Gastroesophageal sphincter (tissue), 4 donors: ENCODE data around the gene MEGF11. TPM values are rescaled to one million over a fixed set of nuclear protein-coding genes. Genes with fewer than 3 reads are reported as not detected.

Experiments
- ATAC-seq: fragments of 150-250 bp; one replicate; pipeline ENCODE4 v1.9.1; 2016; ENCODE audit warnings: mild to moderate bottlenecking, moderate library complexity
- H3K27ac ChIP-seq, 4 donors: fragments of 200-600 bp; sonication (generic) in 3 of 4; 1 replicate in 3 of 4; 2 replicates in 1 of 4; pipeline ENCODE4 v1.5.1; 2016 to 2019
- H3K27me3 ChIP-seq: fragments of 200-600 bp; sonication (generic); one replicate; pipeline ENCODE4 v1.5.1; 2019
- H3K36me3 ChIP-seq, 2 donors: fragments of 200-600 bp; sonication (generic); one replicate each; pipeline ENCODE4 v1.5.1; 2019; ENCODE audit warnings: control low read depth in 1 of 2
- H3K4me1 ChIP-seq, 3 donors: fragments of 200-600 bp; sonication (generic); 1 replicate in 2 of 3; 2 replicates in 1 of 3; pipeline ENCODE4 v1.5.1; 2016 to 2019; ENCODE audit warnings: control low read depth in 2 of 3
- H3K4me3 ChIP-seq, 2 donors: fragments of 200-600 bp; sonication (generic); one replicate each; pipeline ENCODE4 v1.5.1; 2019; ENCODE audit warnings: mild to moderate bottlenecking in 1 of 2, moderate library complexity in 1 of 2
- H3K9me3 ChIP-seq, 3 donors: fragments of 200-600 bp; sonication (generic); one replicate each; pipeline ENCODE4 v1.5.1; 2017 to 2019; ENCODE audit warnings: control low read depth in 2 of 3
- EP300 ChIP-seq: sonication (generic); formaldehyde crosslinking; IDR thresholded peaks from one replicate; pipeline ENCODE4 v1.6.1; 2017; ENCODE audit warnings: antibody characterized with exemption, mild to moderate bottlenecking
- POLR2A ChIP-seq, 2 donors: fragments of 450-650 bp; IDR thresholded peaks; one replicate each; pipeline ENCODE4 v1.6.1; 2017; ENCODE audit warnings: antibody characterized with exemption in 2 of 2, mild to moderate bottlenecking in 2 of 2, moderate library complexity in 1 of 2
- POLR2AphosphoS5 ChIP-seq: sonication (generic); formaldehyde crosslinking; IDR thresholded peaks from one replicate; pipeline ENCODE4 v1.6.1; 2017; ENCODE audit warnings: antibody characterized with exemption
- WGBS, 2 donors: methylation state at CpG; one replicate each; pipeline ENCODE4 v1.1.5; 2018; ENCODE audit warnings: low coverage in 1 of 2; 5-methylcytosine and 5-hydroxymethylcytosine counted together
- total RNA-seq, 4 donors: library from RNA; depleted of rRNA; stranded (reverse); fragments of >200 nt; gene quantifications; one replicate each; pipeline ENCODE4 v1.1.0, GENCODE V29; 2016
- TF ChIP-seq, protein P1 (sequence below), 4 experiments: fragments of 200-600 bp in 2 of 4; fragments of 450-650 bp in 2 of 4; sonication (generic) in 1 of 4; IDR thresholded peaks; one replicate each; pipeline ENCODE4 v1.5.1; 2017 to 2019; ENCODE audit warnings: antibody characterized with exemption in 4 of 4, mild to moderate bottlenecking in 2 of 4, moderate library complexity in 2 of 4

Gene MEGF11
- total RNA-seq, 4 donors from 2014 or later = 0.08 TPM; not detected in 3

DNA sequence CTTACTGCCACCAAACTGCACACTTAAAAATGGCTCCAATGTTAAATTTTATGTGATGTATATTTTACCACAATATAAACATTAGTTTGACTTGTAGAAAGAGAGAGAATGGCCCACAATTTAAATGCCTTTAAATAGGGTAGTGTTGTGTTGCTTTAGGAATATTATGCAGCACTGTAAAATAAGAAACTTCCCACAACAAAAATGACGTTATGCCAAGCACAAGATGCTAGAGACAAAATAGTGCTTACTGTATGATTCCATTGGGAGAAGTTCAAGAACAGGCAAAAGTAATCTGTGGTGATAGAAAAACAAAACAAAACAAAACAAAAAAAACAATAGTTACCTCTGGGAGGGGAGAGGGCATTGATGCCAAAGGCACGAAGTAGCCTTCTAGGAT lies 91.3 kb downstream of the MEGF11 start:
- TF ChIP-seq POLR2A (IDR thresholded peaks at IDR 0.05) (no peak), POLR2AphosphoS5 (no peak), EP300 (no peak)
- TF ChIP-seq, protein P1, sequence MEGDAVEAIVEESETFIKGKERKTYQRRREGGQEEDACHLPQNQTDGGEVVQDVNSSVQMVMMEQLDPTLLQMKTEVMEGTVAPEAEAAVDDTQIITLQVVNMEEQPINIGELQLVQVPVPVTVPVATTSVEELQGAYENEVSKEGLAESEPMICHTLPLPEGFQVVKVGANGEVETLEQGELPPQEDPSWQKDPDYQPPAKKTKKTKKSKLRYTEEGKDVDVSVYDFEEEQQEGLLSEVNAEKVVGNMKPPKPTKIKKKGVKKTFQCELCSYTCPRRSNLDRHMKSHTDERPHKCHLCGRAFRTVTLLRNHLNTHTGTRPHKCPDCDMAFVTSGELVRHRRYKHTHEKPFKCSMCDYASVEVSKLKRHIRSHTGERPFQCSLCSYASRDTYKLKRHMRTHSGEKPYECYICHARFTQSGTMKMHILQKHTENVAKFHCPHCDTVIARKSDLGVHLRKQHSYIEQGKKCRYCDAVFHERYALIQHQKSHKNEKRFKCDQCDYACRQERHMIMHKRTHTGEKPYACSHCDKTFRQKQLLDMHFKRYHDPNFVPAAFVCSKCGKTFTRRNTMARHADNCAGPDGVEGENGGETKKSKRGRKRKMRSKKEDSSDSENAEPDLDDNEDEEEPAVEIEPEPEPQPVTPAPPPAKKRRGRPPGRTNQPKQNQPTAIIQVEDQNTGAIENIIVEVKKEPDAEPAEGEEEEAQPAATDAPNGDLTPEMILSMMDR (IDR thresholded peaks at IDR 0.05) = no peak
- H3K27ac ChIP-seq = no peak overlapping the region
- WGBS, 2 donors = 50 to 94% methylated on average over 2 of the region's 2 CpGs
- no peaks in the 10 kb centered on the region for H3K27me3 ChIP-seq
- no peak overlapping the region for H3K4me3 ChIP-seq
- ATAC-seq = no peak
- no peaks in the 10 kb centered on the region for H3K36me3 ChIP-seq
- no peaks in the 10 kb centered on the region for H3K9me3 ChIP-seq
- H3K4me1 ChIP-seq = no peaks in the 10 kb centered on the region

DNA sequence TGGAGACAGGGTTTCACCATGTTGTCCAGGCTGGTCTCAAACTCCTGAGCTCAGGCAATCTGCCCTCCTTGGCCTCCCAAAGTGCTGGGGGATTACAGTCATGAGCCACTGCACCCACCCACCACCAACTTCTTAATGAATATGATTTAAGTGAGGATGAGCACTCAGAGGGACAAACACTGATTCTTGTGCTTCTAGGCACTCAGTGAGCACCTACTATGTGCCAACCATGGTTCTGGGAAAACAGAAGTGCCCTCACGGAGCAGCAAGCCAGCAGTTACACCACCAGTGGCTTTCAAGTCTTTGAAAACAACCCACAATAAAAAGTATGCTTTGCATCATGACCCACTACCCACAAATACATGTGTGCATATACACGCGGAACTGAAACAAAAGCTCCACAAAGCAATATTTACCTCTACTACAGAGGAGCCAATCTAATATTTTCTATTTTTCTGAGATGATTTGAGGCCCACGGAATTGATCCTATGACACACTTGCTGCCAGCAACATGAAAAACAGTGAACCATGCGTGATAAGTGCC lies 91.9 kb downstream of the MEGF11 start:
- H3K9me3 ChIP-seq = no peaks in the 10 kb centered on the region
- H3K27ac ChIP-seq = no peak overlapping the region
- no peak for ATAC-seq
- TF ChIP-seq POLR2AphosphoS5 = no peak
- TF ChIP-seq, protein P1 (IDR thresholded peaks at IDR 0.05) = no peak
- no peak for TF ChIP-seq POLR2A (IDR thresholded peaks at IDR 0.05)
- no peak for TF ChIP-seq EP300
- H3K4me3 ChIP-seq = no peak overlapping the region
- H3K36me3 ChIP-seq = no peaks in the 10 kb centered on the region
- 89 to 91% methylated on average over 4 to 5 of the region's 5 CpGs for WGBS, 2 donors
- peaks cover 6% of the 10 kb centered on the region for H3K27me3 ChIP-seq
- no peaks in the 10 kb centered on the region for H3K4me1 ChIP-seq

DNA sequence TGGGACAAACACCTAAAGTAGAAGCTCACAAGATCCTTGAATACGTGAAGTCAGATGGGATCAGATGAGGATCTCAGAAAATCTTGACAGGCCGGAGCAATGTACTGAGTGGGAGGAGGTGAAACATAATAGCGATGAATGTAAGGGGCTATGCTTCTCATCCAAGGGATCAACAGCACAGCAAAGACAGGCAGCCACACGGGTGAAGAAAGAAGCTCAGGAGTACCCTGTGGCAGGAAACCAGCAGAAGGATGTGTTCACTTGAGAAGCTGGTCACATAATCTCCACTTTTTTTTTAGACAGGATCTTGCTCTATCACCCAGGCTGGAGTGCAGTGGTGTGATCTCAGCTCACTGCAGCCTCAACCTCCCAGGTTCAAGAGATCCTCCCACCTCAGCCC lies 92.4 kb downstream of the MEGF11 start:
- no peak overlapping the region for H3K27ac ChIP-seq
- no peak overlapping the region for H3K4me3 ChIP-seq
- WGBS, 2 donors = 68% methylated on average over 4 of the region's 4 CpGs; no CpG with 5 or more reads in 1 of the 2 donors
- TF ChIP-seq POLR2A (IDR thresholded peaks at IDR 0.05) (no peak), POLR2AphosphoS5 (no peak), EP300 (no peak)
- TF ChIP-seq, protein P1 (IDR thresholded peaks at IDR 0.05) = no peak
- no peaks in the 10 kb centered on the region for H3K4me1 ChIP-seq
- no peak for ATAC-seq
- no peaks in the 10 kb centered on the region for H3K36me3 ChIP-seq
- no peaks in the 10 kb centered on the region for H3K9me3 ChIP-seq
- H3K27me3 ChIP-seq = peaks cover 11% of the 10 kb centered on the region

DNA sequence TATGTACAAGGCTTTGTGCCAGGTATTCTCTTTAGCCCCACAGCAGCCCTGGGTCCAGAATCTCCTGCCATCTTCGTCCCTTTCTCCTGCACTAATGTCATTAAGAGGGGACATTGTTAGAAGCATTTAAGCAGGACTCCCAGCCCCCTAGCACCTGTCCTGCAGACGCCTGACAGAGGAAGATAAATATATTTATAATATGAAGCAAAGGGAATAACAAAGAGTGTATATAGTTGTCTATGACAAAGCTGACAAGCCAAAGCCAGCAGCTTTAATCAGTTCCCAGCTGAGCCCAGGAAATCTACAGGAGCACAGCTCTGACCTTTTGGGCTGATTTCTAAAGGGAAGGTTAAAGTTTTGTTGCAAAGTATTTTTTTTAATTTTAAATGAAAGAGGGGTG lies 96.0 kb downstream of the MEGF11 start:
- no peak for ATAC-seq
- Histone ChIP-seq H3K4me1 (no peaks in the 10 kb centered on the region), H3K27me3 (peaks cover 46% of the 10 kb centered on the region), H3K27ac (no peak overlapping the region), H3K4me3 (no peak overlapping the region), H3K9me3 (no peaks in the 10 kb centered on the region), H3K36me3 (no peaks in the 10 kb centered on the region)
- WGBS, 2 donors = 0% methylated on average over 1 of the region's 2 CpGs; no CpG with 5 or more reads in 1 of the 2 donors
- TF ChIP-seq EP300 (no peak), POLR2A (IDR thresholded peaks at IDR 0.05) (no peak), POLR2AphosphoS5 (no peak)
- TF ChIP-seq, protein P1 (IDR thresholded peaks at IDR 0.05) = no peak

DNA sequence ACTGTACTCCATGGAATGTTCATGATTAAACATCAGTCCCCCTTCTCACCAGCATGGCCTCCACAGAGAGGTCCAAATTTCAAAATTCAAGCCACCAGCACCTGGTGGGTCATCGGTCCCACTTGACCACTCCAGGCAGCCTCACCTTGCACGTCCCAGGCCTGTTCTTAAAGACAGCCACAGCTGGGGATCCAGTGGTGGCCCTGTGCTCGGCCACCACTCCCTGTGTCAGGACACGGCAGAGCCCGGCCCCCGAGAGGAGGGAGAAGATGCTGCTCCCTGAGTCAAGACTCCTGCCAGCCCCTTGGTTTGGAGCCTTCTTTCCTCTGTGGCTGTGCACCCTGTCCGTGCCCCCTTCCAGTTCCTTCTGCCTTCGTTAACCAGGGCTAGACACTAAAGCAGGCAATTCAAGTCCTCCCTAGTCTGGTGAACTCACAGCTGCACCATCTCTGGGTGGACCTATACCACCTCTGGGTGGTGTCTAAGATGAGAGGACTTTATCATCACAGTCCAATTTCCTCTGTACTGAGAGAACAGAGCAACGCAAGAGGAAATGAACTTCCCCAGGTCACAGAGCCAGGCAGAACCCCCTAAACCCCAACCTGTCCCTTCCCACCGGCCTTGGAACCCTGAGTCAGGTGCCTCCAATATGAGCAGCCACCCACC lies 97.1 kb downstream of the MEGF11 start:
- Histone ChIP-seq H3K36me3 (no peaks in the 10 kb centered on the region), H3K4me1 (no peaks in the 10 kb centered on the region), H3K9me3 (no peaks in the 10 kb centered on the region), H3K27me3 (peaks cover 56% of the 10 kb centered on the region), H3K4me3 (no peak overlapping the region), H3K27ac (no peak overlapping the region)
- ATAC-seq = no peak
- 75% methylated on average over 3 of the region's 10 CpGs; no CpG with 5 or more reads in 1 of the 2 donors for WGBS, 2 donors
- TF ChIP-seq, protein P1 (IDR thresholded peaks at IDR 0.05) = no peak
- no peak for TF ChIP-seq EP300
- no peak for TF ChIP-seq POLR2A (IDR thresholded peaks at IDR 0.05)
- no peak for TF ChIP-seq POLR2AphosphoS5
